NB4 (cell line): Measurements from ENCODE around the gene SLC22A17.

Source experiments
- DNase-seq: peaks from one replicate; pipeline ENCODE4 v3.0.0; 2010; ENCODE audit warnings: low read depth
- H3K4me3 ChIP-seq: one replicate; pipeline ENCODE4 v1.5.1; 2011; ENCODE audit warnings: mild to moderate bottlenecking, low read depth, low read length, moderate library complexity
- MYC ChIP-seq: IDR thresholded peaks from 2 replicates; pipeline ENCODE4 v1.6.1; 2011; ENCODE audit warnings: low read depth, low read length
- POLR2A ChIP-seq: IDR thresholded peaks from 2 replicates; pipeline ENCODE4 v1.6.1; 2011; ENCODE audit warnings: mild to moderate bottlenecking; ENCODE audit not compliant: insufficient read length; ENCODE audit errors: extremely low read depth
- TF ChIP-seq, protein P1 (sequence below): IDR thresholded peaks from 2 replicates; pipeline ENCODE4 v1.6.1; 2011; ENCODE audit warnings: low read depth, low read length
- TF ChIP-seq, protein P2 (sequence below): IDR thresholded peaks from one replicate; pipeline ENCODE4 v1.5.1; 2012; ENCODE audit warnings: low read depth, low read length

Gene SLC22A17

DNA sequence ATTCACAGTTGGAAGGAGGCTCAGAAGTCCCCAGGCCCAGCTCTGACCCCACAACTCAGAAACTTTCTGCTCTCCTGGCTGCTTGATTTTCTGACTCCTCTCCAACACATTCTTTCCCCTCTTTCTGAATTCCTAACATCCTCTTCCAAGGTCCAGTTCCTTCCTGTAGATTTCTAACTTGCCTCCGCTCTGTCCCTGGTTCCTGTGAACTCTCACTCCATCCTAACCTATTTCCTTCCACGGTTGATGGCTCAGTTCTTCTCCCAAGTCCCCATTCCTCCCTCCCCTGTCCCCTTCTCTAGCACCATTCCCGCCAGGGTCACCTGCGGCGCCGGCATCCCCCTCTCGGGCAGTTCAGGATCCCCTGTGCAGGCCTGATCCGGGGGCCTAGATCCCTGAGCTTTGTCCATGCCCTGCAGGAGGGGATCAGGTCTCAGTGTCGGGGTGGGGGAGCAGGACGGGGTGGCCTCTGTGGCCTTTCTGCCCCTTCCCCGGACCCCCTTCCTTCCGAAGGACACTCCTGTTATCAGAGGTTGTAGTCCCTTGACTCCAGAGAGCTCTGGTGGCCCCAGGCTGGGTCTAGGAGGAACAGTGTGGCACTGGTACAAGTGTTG, 6.0 kb upstream of the SLC22A17 start:
- TF ChIP-seq, protein P1, sequence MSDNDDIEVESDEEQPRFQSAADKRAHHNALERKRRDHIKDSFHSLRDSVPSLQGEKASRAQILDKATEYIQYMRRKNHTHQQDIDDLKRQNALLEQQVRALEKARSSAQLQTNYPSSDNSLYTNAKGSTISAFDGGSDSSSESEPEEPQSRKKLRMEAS, result no peak
- TF ChIP-seq POLR2A, result no peak
- TF ChIP-seq, protein P2, sequence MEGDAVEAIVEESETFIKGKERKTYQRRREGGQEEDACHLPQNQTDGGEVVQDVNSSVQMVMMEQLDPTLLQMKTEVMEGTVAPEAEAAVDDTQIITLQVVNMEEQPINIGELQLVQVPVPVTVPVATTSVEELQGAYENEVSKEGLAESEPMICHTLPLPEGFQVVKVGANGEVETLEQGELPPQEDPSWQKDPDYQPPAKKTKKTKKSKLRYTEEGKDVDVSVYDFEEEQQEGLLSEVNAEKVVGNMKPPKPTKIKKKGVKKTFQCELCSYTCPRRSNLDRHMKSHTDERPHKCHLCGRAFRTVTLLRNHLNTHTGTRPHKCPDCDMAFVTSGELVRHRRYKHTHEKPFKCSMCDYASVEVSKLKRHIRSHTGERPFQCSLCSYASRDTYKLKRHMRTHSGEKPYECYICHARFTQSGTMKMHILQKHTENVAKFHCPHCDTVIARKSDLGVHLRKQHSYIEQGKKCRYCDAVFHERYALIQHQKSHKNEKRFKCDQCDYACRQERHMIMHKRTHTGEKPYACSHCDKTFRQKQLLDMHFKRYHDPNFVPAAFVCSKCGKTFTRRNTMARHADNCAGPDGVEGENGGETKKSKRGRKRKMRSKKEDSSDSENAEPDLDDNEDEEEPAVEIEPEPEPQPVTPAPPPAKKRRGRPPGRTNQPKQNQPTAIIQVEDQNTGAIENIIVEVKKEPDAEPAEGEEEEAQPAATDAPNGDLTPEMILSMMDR, result no peak
- no peak for TF ChIP-seq MYC

DNA sequence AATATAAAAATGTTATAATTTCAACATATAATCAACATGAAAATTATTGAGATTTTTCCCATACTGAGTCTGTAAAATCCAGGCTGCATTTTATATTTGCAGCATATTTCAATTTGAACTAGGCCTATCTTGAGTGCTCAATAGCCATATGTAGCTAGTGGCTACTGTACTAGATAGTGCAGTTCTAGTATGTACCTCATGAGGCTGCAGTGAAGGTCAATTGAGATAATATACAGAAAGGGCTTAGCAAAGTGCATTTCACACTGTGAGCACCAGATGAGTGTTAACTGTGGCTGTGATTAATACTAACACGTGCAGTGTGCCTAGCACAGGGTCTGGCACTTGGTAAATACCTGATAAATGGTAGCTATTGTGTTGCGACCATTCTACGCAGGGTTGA, 5.4 kb upstream of the SLC22A17 start:
- H3K4me3 ChIP-seq, result no peak overlapping the region
- DNase-seq, result no peak
- TF ChIP-seq POLR2A (no peak), MYC (no peak)
- TF ChIP-seq, protein P1, result no peak
- TF ChIP-seq, protein P2, result no peak

More for the DNA sequence above, 6.0 kb upstream of the SLC22A17 start:
- no peak overlapping the region for H3K4me3 ChIP-seq
- no peak for DNase-seq

DNA sequence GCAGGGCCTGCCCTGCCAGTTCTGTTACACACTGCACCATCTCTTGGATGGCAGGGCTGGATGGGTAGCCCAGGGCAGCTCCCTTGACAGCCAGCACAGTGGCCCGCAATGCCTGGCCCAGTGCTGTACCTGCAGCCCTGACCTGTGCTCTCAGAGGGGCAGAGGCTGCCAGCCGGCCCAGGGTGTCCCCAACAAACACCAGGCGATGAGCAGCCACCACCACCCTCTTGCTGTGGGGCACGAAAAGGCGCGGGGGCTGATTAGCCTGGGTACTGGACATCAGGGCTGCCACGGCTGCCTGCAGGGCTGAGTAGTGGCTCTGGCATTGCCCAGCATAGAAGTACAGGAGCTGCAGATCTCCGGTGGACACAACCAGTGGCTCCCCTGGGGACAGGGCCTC, 4.6 kb upstream of the SLC22A17 start:
- TF ChIP-seq, protein P1, result no peak
- TF ChIP-seq MYC (no peak), POLR2A (no peak)
- TF ChIP-seq, protein P2, result no peak
- no peak overlapping the region for H3K4me3 ChIP-seq
- no peak for DNase-seq

GRCh38 chr14:23356662-23357061, 4.0 kb upstream of the SLC22A17 start:
- DNase-seq, result no peak
- TF ChIP-seq, protein P1, result no peak
- no peak overlapping the region for H3K4me3 ChIP-seq

- TF ChIP-seq, protein P1, result no peak
- no peak for TF ChIP-seq MYC
- TF ChIP-seq, protein P2, result no peak
- DNase-seq, result no peak
These were observed 3.3 kb upstream of the SLC22A17 start for GRCh38 chr14:23355871-23356435.

DNA sequence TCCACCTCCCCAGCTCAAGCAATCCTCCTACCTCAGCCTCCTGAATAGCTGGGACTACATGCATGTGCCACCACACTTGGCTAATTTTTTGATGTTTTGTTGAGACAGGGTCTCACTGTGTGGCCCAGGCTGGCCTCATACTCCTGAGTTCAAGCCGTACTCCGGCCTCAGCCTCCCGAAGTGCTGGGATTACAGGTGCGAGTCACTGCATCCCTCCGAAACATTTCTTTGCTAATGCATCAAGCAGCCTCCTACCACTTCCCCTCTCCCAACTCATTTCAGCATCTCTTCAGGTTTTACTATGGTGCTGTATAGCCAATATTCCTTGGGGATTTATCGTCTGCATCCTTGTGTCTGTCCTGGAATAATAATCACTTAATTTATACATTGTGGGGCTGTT, 2.3 kb upstream of the SLC22A17 start:
- TF ChIP-seq, protein P1, result no peak
- TF ChIP-seq MYC, result no peak
- TF ChIP-seq POLR2A, result no peak
- TF ChIP-seq, protein P2, result no peak
- H3K4me3 ChIP-seq, result no peak overlapping the region
- DNase-seq, result no peak

More at GRCh38 chr14:23355871-23356435, 3.3 kb upstream of the SLC22A17 start:
- no peak overlapping the region for H3K4me3 ChIP-seq
